Mammary epithelial cell (primary cell): Measurements from ENCODE around the gene CSNK1G1.

Experiments
- EZH2 ChIP-seq: IDR thresholded peaks from 2 replicates; pipeline ENCODE4 v1.6.1; 2012; ENCODE audit warnings: low read length, inconsistent platforms, borderline replicate concordance
- TF ChIP-seq, protein P1 (sequence below), 2 donors: IDR thresholded peaks in 1 of 2; conservative IDR thresholded peaks in 1 of 2; 2 replicates each; pipeline ENCODE4 v1.5.1; 2011 to 2012; ENCODE audit warnings: inconsistent platforms in 2 of 2, low read length in 2 of 2, mild to moderate bottlenecking in 2 of 2, control low read depth in 1 of 2, low read depth in 1 of 2; ENCODE audit not compliant: insufficient read depth in 1 of 2; ENCODE audit errors: extremely low read depth in 1 of 2

DNA sequence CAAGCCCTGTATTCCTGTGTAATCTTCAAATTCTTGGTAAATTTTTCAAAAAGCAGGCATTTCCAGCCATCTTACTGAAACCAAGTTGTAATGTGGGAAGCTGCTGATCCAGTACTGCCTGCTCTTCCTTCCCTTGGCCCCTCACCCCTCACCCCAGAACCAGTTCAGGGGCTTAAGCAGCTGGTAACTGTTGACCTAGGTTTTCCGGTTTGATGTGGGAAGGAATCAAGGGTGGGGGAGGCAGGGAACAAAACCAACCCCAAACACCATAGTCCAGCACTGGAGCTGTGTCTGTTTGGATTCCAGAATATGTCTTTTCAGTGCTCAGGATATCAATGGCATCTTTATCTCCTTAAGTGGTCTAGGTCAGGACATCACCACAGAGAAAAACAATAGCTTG lies 233.5 kb downstream of the CSNK1G1 start:
- TF ChIP-seq, protein P1, sequence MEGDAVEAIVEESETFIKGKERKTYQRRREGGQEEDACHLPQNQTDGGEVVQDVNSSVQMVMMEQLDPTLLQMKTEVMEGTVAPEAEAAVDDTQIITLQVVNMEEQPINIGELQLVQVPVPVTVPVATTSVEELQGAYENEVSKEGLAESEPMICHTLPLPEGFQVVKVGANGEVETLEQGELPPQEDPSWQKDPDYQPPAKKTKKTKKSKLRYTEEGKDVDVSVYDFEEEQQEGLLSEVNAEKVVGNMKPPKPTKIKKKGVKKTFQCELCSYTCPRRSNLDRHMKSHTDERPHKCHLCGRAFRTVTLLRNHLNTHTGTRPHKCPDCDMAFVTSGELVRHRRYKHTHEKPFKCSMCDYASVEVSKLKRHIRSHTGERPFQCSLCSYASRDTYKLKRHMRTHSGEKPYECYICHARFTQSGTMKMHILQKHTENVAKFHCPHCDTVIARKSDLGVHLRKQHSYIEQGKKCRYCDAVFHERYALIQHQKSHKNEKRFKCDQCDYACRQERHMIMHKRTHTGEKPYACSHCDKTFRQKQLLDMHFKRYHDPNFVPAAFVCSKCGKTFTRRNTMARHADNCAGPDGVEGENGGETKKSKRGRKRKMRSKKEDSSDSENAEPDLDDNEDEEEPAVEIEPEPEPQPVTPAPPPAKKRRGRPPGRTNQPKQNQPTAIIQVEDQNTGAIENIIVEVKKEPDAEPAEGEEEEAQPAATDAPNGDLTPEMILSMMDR (conservative IDR thresholded peaks at IDR 0.05 in 1 of 2, IDR thresholded peaks at IDR 0.05 in 1 of 2; ENCODE audit: extremely low read depth in 1 of 2, insufficient read depth in 1 of 2, low read depth in 1 of 2, low read length in 2 of 2) = no peak
- TF ChIP-seq EZH2 = no peak
